ENCODE data around the gene MTOR.

The MTOR gene

DNA sequence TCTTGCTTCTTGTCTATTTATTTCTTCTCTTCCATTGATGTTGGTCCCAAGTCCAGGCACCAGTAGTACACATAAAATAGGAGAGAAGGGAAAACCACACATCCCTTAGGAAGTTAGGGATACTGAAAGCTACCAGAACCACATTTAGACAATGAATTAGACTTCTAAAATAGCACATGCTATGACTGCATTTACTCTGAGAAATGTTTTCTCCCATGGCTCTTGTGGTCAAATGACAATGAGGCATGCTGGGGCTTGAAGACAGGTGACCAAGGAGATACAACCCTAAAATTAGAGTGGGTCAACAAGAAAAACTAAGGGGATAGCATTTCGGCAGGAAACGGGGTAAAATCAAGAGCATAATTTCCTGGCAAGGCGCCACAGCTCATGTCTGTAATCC, 17.1 kb downstream of the MTOR start:
- DNase-seq (ENCODE audit: low read depth): no peak
- no peak overlapping the region for H3K4me3 ChIP-seq (ENCODE audit: low read depth, low read length)
- TF ChIP-seq CTCF (IDR thresholded peaks at IDR 0.05; ENCODE audit: insufficient read depth, low read depth, low read length, missing control alignments): no peak

GRCh38 chr1:11238311-11238710, 24.0 kb downstream of the MTOR start:
- no peak overlapping the region for H3K4me3 ChIP-seq (ENCODE audit: low read depth, low read length)

DNA sequence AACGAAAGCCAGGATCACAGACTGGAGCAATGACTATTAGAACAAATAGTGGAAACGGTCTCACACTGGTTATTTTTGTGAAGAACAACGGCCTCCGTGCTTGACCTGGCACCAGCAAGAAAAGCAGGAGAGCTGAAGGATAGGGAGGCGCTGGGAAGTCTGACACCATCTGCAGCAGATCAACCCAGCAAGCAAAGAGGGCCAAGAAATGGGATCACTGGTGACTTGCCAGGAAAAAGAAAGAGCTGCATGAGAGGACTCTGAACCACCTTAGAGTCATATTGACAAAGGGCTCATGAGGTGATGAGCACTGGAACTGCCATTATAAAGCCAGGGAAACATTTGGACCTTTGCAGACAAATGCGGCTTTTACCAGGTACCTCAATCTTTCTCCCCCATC, 25.0 kb downstream of the MTOR start:
- H3K4me3 ChIP-seq (ENCODE audit: low read depth, low read length): no peak overlapping the region
- DNase-seq (ENCODE audit: low read depth): no peak
- TF ChIP-seq CTCF (IDR thresholded peaks at IDR 0.05; ENCODE audit: insufficient read depth, low read depth, low read length, missing control alignments): no peak

More at GRCh38 chr1:11238311-11238710, 24.0 kb downstream of the MTOR start:
- no peak for TF ChIP-seq CTCF (IDR thresholded peaks at IDR 0.05; ENCODE audit: insufficient read depth, low read depth, low read length, missing control alignments)
- no peak for DNase-seq (ENCODE audit: low read depth)

GRCh38 chr1:11233208-11233607, 29.1 kb downstream of the MTOR start:
- TF ChIP-seq CTCF (IDR thresholded peaks at IDR 0.05; ENCODE audit: insufficient read depth, low read depth, low read length, missing control alignments): no peak
- DNase-seq (ENCODE audit: low read depth): no peak

DNA sequence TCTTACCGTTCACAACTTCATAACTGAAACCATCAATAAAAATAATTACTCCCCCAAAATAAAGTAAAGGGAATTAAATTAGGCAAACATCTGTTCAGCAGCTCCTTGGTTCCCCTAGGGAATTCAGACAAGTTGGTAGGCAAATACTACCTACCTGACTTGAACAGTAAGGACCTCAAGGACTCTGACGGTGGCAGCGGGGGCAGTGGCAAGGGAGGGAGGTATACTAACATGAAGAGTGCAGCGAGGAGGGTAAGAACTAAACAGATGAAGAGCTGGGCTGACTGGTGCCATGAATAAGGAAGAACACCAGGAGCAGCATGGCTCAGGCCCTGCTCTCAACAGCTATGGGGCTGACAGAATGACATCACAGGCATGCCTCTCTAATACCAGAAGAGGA, 33.1 kb downstream of the MTOR start:
- no peak for DNase-seq (ENCODE audit: low read depth)
- H3K4me3 ChIP-seq (ENCODE audit: low read depth, low read length): no peak overlapping the region
- no peak for TF ChIP-seq CTCF (IDR thresholded peaks at IDR 0.05; ENCODE audit: insufficient read depth, low read depth, low read length, missing control alignments)

More at GRCh38 chr1:11233208-11233607, 29.1 kb downstream of the MTOR start:
- H3K4me3 ChIP-seq (ENCODE audit: low read depth, low read length): no peak overlapping the region

DNA sequence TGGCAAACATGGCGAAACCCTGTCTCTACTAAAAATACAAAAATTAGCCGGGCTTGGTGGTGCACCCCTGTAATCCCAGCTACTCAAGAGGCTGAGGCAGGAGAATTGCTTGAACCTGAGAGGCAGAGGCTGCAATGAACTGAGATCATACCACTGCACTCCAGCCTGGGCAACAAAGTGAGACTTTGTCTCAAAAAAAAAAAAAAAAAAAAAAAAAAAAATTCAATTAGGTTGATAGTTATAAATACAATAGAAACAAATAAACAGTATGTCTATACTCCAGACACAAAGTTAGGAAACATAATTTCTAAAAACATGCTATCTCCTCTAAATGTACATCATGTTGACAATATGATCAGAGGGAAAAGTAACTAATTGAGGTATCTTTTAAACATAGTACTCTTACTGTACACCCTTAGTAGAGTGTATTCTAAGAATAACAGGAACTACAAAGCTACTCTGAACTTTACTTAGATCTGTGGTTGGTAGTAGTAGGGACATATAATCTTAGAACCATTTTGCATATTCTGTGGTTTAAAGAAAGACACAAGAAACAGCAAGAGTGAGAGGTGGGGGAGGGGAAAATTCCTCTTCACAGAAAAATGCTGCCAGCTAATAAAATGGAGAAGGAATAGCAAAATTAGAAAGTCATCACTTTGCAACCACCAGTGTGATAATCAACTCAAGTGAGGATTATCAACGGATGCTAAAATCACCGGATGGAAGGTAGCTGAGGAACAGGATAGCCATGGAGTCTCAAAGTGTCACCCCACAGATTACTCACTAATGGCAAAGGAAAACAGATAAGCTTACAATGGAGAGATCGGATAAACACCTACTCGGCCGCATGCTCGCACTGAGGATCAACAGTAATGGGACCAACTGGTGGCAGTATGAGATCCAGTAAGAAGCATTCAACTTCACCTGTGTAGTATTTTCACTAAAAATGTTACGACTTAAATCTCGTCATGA, 35.0 kb downstream of the MTOR start:
- H3K4me3 ChIP-seq (ENCODE audit: low read depth, low read length): no peak overlapping the region
- TF ChIP-seq CTCF (IDR thresholded peaks at IDR 0.05; ENCODE audit: insufficient read depth, low read depth, low read length, missing control alignments): no peak
- peak; percentile 47 for DNase-seq (ENCODE audit: low read depth)
